GM19193 (cell line): ENCODE data around the gene ING4.
A peak's percentile ranks its signal among the peaks of the same experiment; 100 is the strongest.

Experiments
- POLR2A ChIP-seq: IDR thresholded peaks from 4 replicates; pipeline ENCODE4 v1.6.1; 2011; ENCODE audit not compliant: insufficient read depth, insufficient read length; ENCODE audit errors: extremely low read depth

ING4 gene

GRCh38 chr12:6662906-6663742 lies at the start of gene ING4:
Gene ING4 (minus strand): TSS chr12:6663119. CDS start chr12:6663101, 18 bp downstream.
- TF ChIP-seq POLR2A: peak; percentile 71

- TF ChIP-seq POLR2A: no peak
Observed at GRCh38 chr12:6708960-6709394, 46.1 kb upstream of the ING4 start.

GRCh38 chr12:6703631-6704030 lies 40.7 kb upstream of the ING4 start:
- TF ChIP-seq POLR2A: no peak

GRCh38 chr12:6701078-6701768 lies 38.3 kb upstream of the ING4 start:
- no peak for TF ChIP-seq POLR2A

GRCh38 chr12:6700646-6701051 lies 37.7 kb upstream of the ING4 start, which contains the start of gene PIANP:
Gene PIANP (minus strand): TSS chr12:6700815. CDS start chr12:6698061, 2,754 bp downstream.
- TF ChIP-seq POLR2A: no peak

DNA sequence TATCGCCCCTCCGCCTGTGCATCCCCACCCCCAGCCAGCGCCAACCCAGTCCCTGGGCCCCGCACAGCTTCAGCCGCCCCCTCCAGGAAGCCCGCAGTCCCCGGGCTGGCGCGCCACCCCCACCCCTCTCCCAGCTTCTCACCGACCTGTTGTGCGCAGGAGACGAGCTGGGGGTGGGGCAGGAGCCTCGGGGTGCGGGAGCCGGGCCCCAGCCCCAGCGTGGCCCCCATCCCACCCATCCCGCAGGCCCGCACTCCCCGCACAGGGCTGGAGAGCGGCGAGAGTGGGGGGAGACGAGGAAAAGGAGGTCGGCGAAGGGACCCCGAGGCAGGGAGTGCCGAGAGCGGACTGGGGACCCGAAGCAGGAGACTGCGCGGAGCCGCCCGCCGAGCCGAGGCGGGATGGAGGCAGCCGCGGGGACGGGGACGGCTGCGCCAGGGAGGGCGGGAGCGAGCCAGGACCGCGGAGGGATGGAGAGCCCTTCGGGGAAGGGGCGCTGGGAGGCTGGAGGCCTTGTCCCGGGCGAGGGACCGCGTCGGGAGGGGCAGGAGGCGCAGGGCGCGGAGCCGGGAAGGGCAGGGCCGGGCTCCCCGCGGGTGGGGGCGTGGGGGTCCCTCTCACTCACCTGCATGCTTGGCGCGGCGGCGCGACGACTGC lies 37.2 kb upstream of the ING4 start:
- no peak for TF ChIP-seq POLR2A

DNA sequence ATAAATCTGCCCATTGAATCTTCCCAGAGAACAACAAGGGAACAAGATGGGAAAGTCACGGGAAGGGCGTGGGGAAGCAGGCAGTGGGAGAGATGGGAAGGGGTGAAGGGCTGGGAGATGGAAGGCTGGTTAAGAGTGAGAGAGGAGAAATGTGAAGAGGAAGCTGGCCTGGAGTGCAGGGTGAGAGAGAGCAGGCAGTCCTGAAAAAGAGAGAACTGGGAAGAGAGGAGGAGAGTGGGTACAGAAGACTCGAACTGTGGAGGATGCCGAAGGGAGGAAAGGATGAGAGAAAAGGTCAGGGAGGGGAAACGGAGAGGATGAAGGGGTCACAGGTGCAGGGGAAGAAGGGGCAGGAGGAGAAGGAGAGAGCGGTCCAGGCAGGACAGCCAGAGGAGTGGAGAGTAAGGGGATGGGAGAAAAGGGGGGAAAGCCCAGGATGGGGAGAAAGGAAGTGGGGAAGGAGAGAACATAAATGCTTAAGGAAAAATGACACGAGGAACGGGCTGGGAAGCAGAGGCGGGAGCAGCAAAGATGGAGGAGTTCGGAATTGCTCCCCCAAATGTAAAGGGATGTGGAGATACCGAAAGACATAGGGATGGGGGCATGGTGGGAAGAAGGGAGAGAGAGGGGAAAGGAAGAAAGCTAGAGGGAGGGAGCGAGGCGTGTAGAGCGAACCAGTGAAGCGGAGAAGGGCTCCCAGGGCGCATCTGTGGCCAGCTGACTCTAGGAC lies 36.5 kb upstream of the ING4 start:
- no peak for TF ChIP-seq POLR2A

DNA sequence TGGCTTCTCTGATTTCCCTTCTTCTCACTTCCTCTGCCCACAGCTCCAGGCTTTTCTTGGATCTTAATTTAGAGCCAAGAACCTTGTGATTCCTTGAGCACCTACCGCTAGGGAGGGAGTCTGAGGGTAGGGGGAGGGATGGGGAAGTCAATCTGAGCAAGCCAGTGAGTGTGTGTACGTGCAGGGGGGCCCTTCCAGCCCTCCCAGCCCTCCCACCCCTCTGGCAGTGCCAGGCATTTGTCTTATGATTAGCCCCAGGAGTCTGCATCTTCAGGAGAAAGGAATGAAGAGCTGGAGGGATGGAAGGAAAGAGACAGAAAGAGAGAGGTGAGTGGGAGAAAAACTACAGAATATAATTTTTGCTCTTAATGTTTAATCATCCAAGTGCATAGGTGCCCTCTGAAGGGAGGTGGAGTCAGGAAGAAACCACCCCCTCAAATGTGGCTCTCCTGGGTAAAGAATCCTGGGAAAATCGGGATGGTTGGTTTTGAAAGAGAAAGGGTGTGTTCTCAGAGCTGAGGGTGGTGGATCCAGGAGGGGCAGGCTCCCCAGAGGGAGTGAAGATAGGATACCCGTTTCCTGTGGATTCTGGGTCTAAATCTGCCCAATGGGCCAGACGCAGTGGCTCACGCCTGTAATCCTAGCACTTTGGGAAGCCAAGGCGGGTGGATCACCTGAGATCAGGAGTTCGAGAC lies 35.6 kb upstream of the ING4 start:
- no peak for TF ChIP-seq POLR2A

GRCh38 chr12:6697584-6698351 lies 34.8 kb upstream of the ING4 start:
- no peak for TF ChIP-seq POLR2A

DNA sequence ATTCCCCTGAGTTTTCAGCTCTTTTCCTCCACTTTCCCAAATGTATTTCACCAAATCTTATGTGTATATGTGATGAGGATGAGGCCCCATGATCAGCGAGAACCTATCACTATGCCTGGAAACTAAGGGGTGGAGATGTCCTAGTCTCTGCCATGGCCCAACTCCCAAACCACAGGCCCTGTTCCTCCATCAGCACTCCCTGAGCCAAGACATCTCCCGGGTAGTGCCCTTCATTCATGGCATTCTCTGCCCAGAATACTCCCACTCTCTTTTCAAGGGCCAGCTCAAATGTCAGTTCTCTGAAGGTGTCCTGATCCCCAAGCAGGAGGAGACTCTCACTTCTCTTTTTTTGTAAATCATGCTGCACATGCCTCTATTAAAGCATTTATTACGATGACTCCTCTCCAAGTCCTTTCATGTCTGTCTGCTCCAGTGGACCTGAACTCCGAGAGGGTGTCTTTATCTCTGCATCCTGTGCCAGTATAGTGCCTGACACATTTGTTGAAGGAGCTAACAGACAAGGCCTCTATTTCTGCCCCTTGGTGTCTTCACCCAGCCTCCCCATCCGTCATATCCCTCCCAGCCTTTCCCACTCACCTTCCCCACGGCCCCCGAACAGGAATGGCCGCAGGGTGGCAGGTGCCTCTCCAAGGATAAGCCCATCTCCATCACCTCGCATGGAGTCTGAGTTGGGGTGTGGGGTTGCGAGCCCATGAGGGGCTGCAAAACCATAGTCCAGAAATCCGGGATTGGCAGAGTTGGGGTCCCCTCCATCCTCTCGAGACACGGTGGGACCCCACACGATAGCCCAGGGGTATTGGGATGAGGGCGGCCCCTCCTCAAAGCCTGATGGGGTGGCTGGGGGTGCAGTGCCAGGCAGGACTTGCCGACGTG lies 34.0 kb upstream of the ING4 start:
- no peak for TF ChIP-seq POLR2A

DNA sequence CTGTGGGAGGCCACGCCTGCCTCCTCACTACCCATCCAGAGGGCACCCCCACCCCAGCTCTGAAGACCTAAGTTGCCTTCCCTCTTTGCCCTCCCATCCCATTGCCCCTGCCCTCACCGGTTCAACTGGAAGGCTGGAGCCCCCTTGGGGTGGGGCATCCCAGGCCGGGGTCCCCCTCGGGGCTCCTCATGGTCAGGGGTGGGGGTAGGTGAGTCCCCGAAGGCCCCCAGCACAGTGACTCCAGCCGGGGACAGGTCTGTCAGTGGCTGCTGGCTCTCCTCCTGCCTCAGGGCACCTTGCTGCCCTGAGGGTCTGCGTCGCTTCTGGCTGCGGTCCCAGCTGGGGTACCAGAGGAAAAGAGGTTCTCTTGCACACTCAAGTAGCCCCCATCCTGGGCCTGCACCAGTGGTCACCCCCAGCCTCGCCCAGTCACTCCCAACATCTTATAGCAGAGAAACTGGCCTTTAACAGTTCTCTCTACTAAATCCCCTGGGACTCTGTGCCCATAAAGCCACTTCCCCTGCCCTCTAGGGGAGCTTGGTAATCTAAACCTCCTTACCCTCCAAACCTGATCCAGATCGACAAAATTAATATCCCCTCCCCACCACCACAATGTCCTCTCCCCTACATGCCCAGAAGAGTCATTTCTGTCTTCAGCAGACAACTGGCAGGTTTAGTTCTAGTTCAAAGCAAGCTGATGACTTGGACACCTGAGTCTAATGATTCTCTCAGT lies 32.6 kb upstream of the ING4 start:
- TF ChIP-seq POLR2A: no peak

- TF ChIP-seq POLR2A: no peak
Observed at GRCh38 chr12:6694701-6695100, 31.8 kb upstream of the ING4 start.

DNA sequence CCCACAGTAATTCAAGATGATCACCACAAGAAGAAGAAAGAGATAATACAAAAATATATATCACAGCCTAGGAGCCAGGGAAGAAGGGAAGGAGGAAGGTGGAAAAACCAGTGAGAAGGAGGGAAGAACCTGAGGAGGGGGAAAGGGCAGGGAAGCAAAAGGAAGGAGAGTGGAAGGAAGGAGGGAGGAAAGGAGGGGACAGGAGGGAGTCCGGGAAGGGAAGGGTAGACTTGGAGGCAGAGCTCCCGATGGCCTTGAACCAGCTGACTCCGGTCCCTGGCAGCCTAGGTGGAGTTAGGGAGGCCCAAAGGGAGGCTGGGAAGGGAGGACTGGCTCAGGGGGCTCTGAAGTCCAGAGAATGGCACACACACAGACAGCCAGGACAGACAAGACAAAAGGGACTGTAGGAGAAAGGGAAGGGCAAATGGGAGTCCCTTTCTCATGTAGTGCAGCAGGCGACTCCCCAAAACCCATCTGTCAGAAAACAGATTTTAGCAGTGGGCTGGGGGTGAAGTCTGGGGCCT lies 31.0 kb upstream of the ING4 start:
- no peak for TF ChIP-seq POLR2A
